GM12874 (cell line): ENCODE measurements around the gene KRT24.

Experiments
- CTCF ChIP-seq: IDR thresholded peaks from 2 replicates; pipeline ENCODE4 v1.5.1; 2011; ENCODE audit warnings: low read depth, mild to moderate bottlenecking, control low read depth, low read length, moderate library complexity; ENCODE audit not compliant: insufficient read depth

Gene KRT24

GRCh38 chr17:40727447-40728231, 24.1 kb upstream of the KRT24 start:
- TF ChIP-seq CTCF: no peak

DNA sequence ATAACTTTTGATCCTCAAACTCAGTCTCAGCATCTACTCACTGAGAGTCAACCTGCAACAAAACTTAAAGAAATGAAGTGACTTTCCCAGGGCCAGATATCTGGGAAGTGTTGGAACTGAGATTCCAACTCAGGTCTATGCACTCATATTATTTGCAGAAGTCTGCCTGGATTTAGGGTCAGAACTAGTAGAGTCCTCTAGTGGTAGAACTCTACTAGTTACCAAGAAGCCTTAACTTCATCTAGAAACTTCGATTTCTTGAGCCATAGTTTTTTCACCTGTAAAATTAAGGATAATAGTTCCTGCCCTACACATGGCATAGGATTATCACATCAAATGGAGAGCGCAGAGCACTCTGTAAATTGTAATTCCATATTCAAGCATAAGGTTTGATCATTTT, 23.4 kb upstream of the KRT24 start:
- no peak; the same call in 1 of the 2 replicates for TF ChIP-seq CTCF

GRCh38 chr17:40724656-40725055, 21.1 kb upstream of the KRT24 start:
- no peak for TF ChIP-seq CTCF

GRCh38 chr17:40722241-40722640, 18.7 kb upstream of the KRT24 start:
- TF ChIP-seq CTCF: no peak

- no peak for TF ChIP-seq CTCF
These were observed 17.3 kb upstream of the KRT24 start for GRCh38 chr17:40720899-40721298.

GRCh38 chr17:40718930-40719329, 15.4 kb upstream of the KRT24 start:
- no peak for TF ChIP-seq CTCF

GRCh38 chr17:40717776-40718175, 14.2 kb upstream of the KRT24 start:
- TF ChIP-seq CTCF: no peak
